Kidney capillary endothelial cell (primary cell): Measurements from ENCODE around the gene ZNF536.

ENCODE experiments used
- DNase-seq: peaks from one replicate; pipeline ENCODE4 v3.0.0-alpha.2; 2018; ENCODE audit warnings: low spot score

Gene ZNF536

DNA sequence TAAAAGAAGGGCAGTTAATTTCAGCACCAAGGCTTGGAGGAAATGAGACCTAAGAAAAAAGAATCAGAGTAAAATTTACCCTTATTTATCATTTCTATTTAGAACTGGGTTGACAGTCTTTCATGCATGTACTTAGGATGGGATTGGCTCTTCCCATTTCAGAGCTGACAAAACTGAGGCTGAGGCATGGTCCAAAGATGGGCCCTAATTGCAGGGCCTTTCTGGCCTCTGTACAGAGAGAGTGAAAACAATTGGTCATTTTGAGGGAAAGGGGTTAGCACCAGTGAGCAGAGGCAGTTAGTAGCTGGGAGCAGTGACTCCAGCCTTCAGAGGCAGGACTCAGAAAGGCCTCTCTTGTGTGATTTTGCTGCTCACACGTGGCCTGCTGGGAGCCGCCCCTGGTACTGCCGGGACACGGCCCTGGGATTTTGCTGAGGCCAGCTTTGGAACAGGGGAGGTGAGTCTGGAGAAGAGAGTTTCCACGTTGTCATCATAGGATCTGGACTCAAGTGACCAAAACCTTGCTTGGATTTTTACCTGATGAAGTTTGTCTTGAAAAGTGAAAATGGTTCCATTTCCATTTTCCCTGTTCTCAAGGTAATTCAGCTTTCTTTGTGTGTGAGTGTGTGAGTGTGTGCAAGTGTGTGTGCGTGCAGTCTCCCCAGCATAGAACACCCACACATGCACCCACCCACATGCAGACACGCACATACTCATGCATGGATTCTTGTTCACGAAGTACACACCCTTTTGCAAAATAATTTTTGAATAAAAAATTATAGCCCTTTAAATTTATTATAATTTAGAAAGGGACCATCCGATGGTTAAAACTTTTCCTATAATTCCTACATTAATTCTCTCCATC lies at the start of gene ZNF536:
ZNF536 (plus strand) TSS at position 425 of the 865 bp plus-strand sequence. CDS start 71,179 bp downstream, outside the sequence.
- no peak for DNase-seq

DNA sequence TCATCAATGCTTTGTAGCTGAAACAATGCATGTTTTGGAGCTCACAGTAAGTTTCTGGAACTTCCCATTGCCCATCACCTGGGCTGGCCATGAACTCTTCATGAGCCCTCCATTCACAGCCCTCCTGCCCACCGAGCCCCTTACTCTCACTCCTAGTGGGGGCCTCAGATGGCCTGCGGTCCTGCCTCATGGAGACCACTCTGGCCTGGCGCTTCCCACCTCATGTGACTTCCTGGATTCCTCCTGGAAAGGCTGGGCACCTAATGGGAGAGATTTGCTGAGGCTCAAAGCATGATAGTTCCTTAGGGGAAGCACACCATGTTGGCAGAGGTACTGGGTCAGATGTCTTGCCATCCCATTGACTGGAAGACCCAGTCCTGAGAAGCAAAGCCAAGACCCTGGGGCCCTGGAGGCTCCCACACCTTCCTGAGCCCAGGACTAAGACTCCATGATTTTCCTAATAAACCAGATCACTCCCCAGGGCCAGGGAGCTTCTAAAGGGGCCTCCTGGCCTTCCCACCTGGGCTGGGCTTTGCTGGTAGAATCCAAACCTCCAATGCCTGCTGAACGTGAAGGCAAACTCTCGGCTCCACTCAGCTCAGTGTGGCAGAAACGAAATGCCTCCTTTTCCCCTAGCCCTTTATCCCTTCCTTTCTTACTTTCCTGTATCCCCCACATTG lies 49.4 kb upstream of the ZNF536 start:
- no peak for DNase-seq

DNA sequence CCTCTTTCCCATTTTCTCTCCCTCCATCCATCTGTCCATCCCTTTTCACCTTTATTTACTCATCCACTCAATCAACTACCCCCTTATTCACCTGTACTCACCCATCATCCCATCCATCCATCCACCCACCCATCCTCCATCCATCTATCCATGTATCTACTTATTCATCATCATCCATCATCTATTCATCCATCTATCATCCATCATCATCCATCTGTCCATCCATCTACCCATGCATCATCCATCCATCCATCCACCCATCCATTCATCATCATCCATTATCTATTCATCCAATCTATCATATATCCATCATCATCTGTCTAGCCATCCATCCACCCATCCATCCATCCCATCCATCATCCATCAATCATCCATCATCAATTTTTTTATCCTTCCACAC lies 48.3 kb upstream of the ZNF536 start:
- DNase-seq, result no peak

DNA sequence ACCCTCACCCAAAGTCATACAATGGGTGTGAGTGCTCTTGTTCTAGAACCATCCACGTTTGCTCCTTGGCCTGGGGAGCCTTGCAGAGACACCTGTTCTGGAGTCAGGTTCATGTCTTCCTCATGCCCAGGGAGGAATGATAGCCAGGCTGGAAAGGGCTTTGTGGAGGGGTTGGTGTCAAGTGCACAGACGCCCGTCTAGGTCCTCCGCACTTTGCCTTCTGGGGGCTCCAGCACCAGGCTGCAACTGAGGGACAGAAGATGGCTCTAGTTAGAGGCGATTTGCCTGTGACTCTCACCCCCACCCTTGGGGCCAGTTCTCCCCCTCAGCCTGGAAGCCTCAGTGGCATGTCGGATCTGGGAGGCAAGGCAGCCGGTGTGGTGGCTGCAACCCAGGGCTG lies 47.2 kb upstream of the ZNF536 start:
- no peak for DNase-seq

DNA sequence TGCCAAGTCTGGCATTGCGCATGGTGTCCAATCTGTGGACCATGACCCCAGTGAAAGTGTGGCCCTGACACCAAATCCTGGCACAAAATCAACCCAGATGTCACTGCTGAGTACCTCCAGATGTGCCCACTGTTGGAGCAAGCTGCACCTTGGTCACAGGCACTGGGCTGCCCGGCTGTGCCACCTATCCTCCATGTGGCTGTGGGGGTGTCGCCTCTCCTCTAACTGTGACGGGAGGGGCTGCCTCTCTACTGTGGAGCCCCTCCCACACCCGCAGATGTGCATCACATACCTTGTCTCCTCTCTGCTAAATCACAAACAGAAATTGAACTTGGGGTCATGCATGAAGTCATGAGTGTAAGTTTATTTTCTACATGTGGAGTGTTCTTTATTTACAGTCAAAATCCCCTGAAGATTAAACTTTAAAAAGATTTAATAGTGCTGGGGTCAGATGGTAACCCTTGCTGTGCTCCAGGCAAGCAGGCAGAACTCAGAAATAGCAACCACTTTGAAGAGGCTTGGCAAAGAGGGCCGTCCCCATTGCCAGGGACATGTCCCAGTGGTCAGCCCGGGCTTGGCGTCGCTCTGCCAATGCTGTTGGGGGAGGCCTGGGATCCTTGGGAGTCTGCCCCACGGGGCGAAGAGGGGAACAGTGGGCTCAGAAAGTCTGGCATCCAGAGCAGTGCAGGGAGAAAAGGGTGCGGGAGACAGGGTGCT lies 46.4 kb upstream of the ZNF536 start:
- no peak for DNase-seq

DNA sequence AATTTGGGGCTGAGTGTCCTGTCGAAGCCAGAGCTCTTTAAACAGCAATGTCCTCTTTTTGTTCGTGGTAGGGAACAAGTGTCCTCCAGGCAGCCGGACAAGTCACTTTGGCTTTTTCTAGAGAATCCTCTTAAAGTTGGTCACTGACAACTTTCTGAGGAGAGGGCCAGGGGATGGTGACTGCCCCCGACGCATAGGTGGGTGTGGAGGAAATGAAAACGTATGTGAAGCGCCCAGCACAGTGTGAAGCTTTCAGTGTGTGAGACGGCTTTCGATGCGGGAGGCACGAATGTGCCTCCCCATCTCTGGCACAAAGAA lies 45.8 kb upstream of the ZNF536 start:
- DNase-seq, result no peak

DNA sequence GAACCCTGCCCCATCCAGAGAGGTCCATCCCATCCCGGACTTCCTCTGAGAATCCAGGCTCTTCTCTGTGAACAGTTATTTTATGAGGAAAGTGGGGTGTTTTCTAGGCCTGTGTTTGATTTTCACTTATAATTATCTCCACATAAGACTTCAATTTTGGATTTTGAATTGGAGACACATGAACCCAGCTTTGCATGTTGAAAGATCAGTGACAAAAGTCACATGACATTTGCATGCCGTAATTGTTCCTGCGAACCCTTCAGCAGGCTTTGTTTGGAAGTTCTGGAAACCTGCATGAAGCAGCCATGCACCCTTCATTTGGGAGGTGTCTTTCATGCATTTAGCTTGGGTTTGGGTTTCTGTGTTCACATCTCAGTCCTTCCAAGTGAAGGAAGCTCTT lies 44.9 kb upstream of the ZNF536 start:
- no peak for DNase-seq

DNA sequence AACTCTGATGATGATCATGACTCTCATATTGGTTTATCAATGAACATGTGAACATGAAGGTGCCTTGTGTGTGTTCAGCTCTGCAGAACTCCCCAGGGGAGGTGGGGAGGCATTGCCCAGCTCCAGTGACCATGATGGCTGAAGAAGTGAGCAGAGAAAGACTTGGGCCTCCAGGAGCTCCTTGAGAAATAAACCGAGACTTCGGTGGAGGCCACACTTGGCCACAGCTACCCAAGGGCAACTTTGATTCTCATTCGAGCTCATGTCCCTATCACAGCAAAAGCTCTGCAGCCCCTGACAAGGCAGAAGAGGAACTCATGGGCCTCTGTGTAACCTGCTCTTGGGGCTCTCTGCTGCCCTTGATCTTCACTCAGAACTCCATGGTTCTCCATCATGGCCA lies 44.1 kb upstream of the ZNF536 start:
- DNase-seq, result no peak

DNA sequence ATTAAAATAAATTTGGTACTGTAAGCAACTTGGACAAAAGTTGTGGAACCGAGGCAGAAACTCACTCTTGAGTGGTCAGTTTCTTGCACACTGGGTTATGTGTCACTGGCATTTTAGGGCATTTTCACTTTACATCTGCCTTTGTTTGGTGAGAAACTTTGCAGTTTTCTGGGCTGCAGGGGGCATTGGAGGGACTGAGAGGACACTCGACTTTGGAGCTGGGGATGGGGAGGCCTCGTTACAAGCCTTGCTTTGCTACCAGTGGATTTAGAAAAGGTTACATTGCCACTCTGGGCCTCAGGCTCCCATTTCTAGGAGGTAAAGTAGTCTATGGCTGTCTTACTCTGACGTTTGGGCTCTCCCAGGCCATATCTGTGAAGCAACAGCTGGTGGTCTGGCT lies 41.9 kb upstream of the ZNF536 start:
- no peak for DNase-seq

DNA sequence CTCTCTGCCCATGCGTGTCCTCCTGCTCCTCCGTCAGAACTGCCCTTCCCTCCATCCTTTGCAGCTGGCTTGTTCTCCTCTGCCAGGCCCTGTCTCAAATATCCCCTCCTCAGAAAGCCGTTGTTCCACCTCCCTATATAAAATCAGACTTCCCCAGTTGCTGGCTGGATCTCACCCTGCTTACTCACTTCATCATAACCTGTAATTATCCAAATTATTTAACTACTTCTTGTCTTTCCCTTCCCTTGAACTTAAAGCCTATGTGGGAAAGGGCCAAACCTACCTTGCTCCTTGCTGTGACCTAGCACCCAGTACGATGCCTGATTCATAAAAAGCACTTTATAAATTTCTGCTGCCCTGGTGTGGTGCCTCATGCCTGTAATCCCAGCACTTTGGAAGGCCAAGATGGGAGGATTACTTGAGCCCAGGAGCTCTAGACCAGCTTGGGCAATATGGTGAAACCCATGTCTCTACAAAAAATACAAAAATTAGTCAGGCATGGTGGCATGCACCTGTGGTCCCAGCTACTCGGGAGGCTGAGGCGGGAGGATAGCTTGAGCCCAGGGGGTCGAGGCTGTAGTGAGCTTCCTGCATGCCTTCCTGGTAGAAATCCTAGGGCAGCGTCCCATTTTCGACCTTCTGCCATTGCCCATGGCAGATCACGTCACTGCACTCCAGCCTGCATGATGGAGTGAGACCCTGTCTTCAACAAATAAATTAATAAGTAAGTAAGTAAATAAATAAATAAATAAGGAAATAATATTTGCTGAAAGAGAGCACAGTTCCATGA lies 39.5 kb upstream of the ZNF536 start:
- DNase-seq, result no peak

DNA sequence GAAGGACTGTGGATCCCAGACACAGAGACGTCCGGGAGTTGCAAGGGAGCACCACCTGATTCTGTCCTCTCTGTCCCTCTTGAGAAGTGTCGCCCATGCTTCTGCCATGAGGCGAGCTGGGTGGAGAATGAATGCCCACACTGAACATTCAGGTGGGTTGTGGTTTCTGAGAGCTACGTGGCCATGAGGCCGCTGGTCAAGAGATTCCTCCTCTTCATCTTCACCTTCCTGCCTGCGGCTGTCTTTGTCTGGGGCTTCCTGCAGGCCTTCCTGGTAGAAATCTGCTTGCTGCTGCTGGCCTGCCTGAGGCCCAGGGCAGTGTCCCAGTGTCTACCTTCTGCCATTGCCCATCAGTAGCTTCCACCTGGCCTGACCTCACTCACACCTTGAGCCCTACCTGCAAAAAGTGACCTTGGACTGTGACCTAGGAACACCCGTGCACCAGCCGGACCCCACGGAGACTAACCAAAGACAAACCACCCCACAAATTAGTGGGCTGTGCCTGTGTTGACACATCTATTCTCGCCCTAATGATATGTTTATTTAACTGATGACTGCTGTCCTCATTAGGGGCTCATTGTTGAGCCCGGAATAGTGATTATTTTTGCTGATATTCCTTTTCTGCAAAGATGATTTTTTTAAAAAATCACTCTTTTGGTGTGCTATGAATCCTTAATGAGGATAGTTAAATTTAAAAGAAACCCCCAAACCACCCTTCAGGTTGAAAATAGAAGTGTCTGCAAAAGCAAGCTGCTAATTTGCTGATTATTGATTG lies 38.7 kb upstream of the ZNF536 start:
- DNase-seq, result no peak

DNA sequence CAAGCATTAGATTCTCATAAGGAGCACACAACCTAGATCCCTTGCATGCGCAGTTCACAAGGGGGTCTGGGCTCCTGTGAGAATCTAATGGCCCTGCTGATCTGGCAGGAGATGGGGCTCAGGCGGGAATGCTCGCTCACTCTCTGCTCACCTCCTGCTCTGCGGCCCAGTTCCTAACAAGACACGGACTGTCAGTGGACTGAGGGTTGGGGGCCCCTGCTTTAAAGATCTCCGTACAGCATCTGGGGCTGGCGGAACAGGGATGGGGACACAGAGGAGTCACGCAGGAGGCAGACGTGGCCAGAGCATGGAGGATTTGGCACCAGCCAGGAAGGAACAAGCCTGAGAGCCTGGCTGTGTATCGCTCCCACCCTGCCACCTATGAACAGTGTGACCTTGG lies 37.3 kb upstream of the ZNF536 start:
- no peak for DNase-seq

DNA sequence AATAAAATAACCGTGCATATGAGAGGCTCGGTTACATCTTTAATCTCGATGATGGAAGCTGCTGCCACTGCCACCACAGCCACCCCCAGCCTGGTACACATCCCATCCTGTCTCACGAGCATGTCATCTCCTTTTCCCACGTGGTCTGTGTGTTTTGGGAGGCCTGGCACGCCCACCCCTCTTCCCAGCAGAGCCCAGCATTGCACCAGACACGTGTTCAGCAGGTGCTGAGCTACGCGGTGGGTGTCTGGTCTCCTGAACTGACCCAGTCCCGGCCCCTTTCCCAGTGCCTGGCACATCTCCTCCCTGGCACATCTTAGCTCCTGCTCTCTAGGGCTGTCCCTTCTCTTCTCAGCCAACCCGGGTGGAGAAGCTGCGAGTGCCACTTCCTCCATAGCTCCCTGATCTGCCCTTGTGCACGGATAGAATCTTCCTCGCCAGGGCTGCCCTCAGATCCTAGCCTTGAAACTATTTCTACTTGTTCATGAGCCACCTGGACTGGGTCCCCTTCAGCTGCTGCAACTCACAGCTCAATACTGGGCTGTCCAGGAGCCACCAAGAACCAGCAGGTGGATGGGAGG lies 36.8 kb upstream of the ZNF536 start:
- no peak for DNase-seq

DNA sequence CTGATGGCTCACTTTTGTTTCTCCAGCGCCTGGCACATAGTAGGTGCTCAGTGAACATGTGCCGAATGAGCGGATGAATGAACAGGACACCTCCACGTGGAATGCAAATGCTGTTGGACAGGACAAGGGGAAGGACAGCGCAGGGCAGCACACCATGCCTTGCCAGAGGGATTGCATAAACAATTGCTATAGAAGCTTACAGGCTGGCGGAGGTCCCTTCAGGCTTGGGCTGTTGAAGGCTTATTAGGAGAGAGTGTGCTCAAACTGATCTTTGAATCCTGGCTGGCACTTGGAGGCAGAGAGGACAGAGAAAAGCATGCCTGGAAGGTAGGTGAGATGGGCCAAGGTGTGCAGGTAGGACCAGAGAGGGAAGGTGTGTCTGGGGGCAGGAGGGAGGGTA lies 35.9 kb upstream of the ZNF536 start:
- DNase-seq, result no peak

DNA sequence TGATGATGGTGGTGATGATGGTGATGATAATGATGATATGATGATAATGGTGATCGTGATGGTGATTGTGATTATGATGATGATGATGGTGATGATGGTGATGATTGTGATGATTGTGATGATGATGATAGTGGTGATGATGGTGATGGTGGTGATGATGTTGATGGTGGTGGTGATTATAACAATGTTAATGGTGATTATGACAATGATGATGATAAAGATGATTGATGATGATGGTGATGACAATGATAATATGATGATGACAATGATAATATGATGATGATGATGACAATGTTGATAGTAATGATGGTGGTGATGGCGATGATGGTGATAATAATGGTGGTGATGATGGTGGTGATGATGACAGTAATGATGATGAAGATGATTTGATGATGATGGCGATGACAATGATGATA lies 34.1 kb upstream of the ZNF536 start:
- DNase-seq, result no peak

DNA sequence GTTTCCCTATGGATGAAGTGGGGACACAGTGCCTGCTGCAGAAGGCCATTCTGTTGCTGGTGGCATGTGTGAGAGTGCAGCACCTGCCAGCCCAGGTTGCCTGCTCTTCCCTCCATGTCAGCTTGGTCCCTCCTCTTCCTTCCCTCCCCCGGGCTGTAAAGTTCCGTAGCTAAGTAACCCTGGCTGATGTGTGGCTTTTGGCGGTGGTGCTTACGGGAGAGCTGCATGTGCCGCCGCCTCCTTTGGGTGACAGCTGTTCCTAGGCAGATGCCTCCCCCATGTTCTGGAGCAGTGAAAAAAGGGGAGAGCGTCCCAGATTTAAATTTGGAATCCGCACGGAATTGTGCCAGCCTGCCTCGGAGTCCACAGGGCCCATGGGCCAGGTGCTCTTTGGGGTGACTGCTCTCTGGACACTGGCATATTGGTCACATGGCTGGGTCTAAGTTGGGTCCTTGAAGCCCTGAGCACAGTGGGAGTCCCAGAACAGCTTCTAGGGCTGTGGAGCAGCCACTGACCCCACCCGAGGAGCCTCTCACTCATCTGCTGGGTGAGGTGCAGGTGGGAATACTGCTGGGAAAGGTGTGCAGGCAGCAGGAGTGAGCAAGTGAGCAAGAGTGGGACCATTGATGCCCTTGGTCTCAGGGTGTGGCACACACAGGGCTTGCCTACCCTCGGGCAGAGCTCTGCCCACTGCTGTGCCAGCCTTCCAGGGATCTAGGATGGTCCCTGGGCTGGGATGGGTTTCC lies 33.1 kb upstream of the ZNF536 start:
- no peak for DNase-seq

DNA sequence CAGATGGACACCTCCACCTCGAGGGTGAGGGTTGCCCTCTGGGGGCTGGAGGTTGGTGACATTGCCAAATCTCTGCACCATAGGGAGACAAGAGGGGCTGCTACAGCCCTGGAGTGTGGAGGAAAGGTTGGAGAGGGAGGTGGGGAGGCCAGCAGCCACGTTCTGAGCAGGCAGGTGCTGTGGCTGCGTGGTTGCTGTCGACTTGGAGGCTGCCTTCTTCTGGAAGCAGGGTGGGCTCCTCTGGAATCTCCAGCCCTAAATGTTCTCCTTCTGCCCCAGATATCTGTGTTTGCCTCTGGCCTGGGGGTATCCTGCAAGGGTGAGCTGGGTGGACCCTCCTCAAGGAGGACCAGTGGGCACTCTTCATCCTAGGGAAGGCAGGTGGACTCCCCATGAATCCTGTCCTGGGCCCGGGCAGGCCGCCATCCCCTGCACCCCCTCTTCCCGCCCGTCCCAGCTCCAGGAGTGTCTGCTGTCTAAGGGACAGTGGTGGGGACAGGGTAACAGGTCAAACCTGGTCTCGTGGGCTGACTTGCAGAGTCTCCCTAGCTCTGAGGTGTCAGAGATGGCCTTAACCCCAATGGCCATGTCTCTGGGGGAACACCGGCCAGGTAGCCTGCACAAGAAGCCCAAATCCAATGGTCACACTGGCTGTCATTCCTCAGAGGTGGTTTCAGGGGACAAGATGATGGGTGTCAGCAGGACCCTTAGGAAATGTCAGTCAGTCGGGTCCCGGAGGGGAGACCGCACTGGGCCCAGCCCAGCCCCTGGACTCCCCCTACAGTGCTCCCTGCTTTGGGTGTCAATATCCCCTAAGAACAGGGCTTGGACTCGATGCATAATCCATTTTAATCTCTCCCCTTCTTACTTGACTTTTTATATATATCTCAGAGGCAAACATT lies 32.3 kb upstream of the ZNF536 start:
- DNase-seq, result no peak

DNA sequence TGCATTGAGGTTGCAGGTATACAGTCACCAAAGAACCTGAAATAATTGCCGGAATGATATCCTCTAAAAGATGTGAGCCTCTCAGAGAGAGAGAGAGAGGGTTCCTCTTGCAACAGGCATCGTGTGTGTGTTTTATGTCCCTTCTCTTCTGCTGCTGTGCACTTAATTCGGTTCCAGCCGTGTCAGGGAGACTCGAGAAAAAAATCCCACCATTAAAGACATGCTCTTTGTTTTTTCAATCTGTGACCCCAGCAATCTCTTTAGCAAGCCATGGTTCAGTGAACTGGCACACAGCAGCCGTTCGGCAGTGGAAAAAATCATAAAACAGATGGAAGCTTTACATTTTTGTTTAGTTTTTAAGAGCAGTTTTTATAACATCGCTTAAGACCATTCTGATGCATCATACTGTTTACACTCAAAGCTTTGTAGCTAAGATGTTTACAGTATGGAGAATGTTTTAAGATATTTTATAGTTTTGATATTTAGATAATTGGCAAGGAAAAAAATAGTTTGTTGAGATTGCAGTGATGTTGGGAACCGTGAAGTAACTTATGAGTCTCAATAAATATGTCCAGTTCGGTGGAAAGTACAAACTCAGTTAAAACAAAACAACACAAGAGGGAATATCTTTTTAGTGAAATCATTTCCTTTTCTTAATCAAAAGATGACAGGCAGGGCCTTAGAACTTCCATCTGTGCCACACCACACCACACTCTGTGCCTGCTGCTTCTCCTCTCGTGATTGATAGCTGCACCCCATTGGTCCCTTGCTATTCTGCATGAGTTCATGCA lies 31.2 kb upstream of the ZNF536 start:
- no peak for DNase-seq
